Lower lobe of right lung (tissue), 2 donors: ENCODE data around the gene ANKMY1. TPM values are rescaled to one million over a fixed set of nuclear protein-coding genes. Genes with fewer than 3 reads are reported as not detected.

Source experiments
- ATAC-seq, 2 donors: fragments of 200-7000 bp; cut with Tn5 transposase; one replicate each; pipeline ENCODE4 v1.9.1; 2020 to 2022; ENCODE audit warnings: mild to moderate bottlenecking in 2 of 2, moderate library complexity in 2 of 2
- DNase-seq: peaks from one replicate; pipeline ENCODE4 v3.0.0-alpha.2; 2020
- H3K27ac ChIP-seq: fragments of 200-600 bp; one replicate; pipeline ENCODE4 v1.8.0; 2022
- H3K27me3 ChIP-seq: fragments of 200-600 bp; one replicate; pipeline ENCODE4 v1.8.0; 2022; ENCODE audit warnings: low read depth
- H3K36me3 ChIP-seq: fragments of 200-600 bp; one replicate; pipeline ENCODE4 v1.8.0; 2022; ENCODE audit warnings: mild to moderate bottlenecking
- H3K4me1 ChIP-seq: fragments of 200-600 bp; one replicate; pipeline ENCODE4 v1.8.0; 2022
- H3K4me3 ChIP-seq: fragments of 200-600 bp; one replicate; pipeline ENCODE4 v1.8.0; 2022; ENCODE audit warnings: mild to moderate bottlenecking
- H3K9me3 ChIP-seq: fragments of 200-600 bp; one replicate; pipeline ENCODE4 v1.8.0; 2022
- intact Hi-C: fragments of 100-400 bp; cut with DNase I; formaldehyde crosslinking; loops from one replicate; pipeline ENCODE4 v1.11.0; 2022
- total RNA-seq: library from RNA; stranded (reverse); fragmentation: NEBNext Ultra II Directional; extraction: Animal tissue kit (Norgen Biotek cat#: 25700); gene quantifications from one replicate; pipeline ENCODE4 v1.2.1, GENCODE V29; 2021
- TF ChIP-seq, protein P1 (sequence below): fragments of 200-600 bp; IDR thresholded peaks from one replicate; pipeline ENCODE4 v1.8.0; 2022; ENCODE audit warnings: antibody characterized with exemption, mild to moderate bottlenecking
- donor health status: DM: no; HTN: yes; CAD: no; lungs with severe emphysema.

The ANKMY1 gene
- total RNA-seq, 1 donor from 2014 or later, result 29.3 TPM

DNA sequence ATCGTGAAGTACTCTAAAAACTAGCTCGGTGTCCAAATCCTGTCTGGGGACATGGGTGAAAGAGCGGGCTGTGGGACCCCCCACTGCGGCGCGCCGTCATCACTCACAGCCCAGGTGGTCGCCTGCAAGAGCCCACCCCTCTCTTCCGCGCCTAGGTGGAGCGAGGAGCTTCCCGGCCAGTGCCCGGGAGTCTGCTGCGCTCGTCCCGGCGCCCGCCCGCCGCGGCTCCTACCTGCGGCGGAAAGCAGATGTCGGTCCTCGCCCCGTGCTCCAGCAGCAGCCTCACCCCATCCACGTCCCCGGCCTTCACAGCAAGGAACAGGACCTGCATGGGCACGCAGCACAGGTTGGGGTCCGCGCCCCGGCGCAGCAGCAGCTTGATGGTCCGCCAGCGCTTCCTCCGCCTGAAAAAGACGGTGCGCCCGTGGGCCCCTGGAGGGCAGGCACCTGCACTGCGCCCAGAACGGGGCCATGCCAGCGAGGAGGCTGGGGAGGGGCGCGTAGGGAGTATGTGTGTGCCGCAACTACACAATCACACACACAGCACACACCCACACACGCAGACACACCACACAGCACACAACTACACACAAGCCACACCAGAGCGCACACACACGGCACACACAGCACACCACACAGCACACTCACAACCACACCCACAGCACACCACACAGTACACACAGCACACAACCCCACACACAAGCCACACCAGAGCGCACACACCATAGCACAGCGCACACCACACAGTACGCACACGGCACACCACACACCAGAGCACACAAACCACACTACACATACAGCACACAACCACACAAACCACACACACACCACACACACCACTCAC lies 37.4 kb downstream of the ANKMY1 start:
- Histone ChIP-seq H3K4me1 (peaks cover 6% of the 10 kb centered on the region), H3K36me3 (peaks cover 27% of the 10 kb centered on the region), H3K9me3 (no peaks in the 10 kb centered on the region), H3K27me3 (peaks cover 6% of the 10 kb centered on the region), H3K4me3 (no peak overlapping the region), H3K27ac (no peak overlapping the region)
- DNase-seq, result no peak
- intact Hi-C loops, result no loop called here
- peak; percentile 28 to 48 for ATAC-seq
- TF ChIP-seq, protein P1, sequence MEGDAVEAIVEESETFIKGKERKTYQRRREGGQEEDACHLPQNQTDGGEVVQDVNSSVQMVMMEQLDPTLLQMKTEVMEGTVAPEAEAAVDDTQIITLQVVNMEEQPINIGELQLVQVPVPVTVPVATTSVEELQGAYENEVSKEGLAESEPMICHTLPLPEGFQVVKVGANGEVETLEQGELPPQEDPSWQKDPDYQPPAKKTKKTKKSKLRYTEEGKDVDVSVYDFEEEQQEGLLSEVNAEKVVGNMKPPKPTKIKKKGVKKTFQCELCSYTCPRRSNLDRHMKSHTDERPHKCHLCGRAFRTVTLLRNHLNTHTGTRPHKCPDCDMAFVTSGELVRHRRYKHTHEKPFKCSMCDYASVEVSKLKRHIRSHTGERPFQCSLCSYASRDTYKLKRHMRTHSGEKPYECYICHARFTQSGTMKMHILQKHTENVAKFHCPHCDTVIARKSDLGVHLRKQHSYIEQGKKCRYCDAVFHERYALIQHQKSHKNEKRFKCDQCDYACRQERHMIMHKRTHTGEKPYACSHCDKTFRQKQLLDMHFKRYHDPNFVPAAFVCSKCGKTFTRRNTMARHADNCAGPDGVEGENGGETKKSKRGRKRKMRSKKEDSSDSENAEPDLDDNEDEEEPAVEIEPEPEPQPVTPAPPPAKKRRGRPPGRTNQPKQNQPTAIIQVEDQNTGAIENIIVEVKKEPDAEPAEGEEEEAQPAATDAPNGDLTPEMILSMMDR, result no peak

DNA sequence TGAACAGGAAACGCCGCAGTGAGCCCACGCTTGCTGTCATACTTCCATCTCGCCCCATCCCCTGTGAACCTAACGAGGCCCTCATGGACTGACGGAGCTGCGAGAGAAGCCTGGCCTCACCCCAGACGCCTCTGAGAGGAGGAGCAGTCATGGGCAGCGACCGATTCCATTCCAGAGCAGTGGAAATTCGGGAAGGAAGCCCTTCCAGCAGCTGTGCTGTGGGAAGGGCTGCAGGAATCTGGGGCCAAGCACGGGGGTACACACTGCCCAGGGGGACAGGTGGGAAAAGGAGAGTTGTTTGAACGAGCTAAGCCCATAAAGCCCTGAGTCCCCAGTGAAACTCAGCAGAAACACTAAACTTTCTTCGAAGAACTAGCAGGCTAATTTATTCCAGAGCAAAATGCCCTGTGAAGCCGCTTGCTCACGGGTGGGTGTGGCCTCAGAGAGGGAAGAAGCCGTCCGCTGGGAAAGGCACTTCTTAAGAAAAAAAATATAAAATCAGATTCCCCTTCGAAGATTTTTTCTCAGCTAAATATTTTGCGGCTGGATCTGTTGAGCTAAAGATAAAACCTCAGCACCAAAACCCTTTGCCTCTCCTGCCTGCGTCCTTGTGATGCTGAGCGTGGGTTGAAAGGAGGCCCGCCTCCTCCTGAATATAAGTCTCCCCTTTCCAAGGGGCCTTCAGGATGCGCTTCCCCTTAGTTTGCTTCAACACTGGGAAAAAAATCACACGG lies 38.2 kb downstream of the ANKMY1 start:
- Histone ChIP-seq H3K36me3 (peaks cover 22% of the 10 kb centered on the region), H3K4me1 (peaks cover 6% of the 10 kb centered on the region), H3K27ac (no peak overlapping the region), H3K27me3 (peaks cover 6% of the 10 kb centered on the region), H3K9me3 (no peaks in the 10 kb centered on the region), H3K4me3 (no peak overlapping the region)
- TF ChIP-seq, protein P1, result no peak
- intact Hi-C loops, result no loop called here
- ATAC-seq (no peak), DNase-seq (no peak)

DNA sequence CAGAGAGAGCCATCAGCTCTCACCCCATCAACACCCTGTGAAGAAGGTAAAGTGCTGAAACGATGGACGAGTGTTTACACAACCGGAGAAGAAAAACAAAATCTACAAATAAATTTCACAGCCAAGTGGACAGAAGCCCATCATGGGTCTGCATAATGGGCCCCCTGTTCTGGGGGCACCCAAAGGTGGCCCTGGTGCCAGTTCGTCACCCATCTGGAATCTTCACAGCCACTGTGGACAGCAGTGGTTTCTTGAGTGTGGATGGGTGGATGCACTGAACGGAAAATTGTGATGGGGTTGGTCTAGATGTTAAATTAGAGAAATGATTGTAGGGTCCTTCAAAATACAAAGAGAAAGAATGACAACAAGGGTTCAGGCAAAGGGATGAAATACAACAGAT lies 38.8 kb downstream of the ANKMY1 start:
- ATAC-seq (no peak), DNase-seq (no peak)
- peaks cover 6% of the 10 kb centered on the region for H3K27me3 ChIP-seq
- no peak overlapping the region for H3K4me3 ChIP-seq
- H3K36me3 ChIP-seq, result peaks cover 16% of the 10 kb centered on the region
- intact Hi-C loops, result no loop called here
- peaks cover 6% of the 10 kb centered on the region for H3K4me1 ChIP-seq
- no peak overlapping the region for H3K27ac ChIP-seq
- no peaks in the 10 kb centered on the region for H3K9me3 ChIP-seq
- TF ChIP-seq, protein P1, result no peak

DNA sequence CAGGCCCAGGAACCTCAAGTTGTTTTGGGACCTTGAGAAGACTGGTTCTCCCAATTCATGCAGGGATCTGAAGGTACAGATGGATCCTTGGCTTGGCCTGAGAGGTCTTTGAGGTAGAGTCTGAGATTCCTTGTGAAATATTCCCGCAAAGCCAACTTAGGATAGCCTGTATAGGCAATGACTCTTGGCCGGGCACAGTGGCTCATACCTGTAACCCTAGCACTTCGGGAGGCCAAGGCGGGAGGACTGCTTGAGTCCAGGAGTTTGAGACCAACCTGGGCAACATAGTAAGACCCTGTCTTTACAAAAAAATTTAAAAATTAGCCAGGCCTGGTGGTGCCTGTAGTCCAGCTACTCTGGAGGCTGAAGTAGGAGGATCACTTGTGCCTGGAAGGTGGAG lies 40.4 kb downstream of the ANKMY1 start:
- Histone ChIP-seq H3K27me3 (peaks cover 6% of the 10 kb centered on the region), H3K9me3 (no peaks in the 10 kb centered on the region), H3K27ac (no peak overlapping the region), H3K4me1 (peaks cover 6% of the 10 kb centered on the region), H3K4me3 (no peak overlapping the region), H3K36me3 (peaks cover 3% of the 10 kb centered on the region)
- TF ChIP-seq, protein P1, result no peak
- ATAC-seq, result no peak
- DNase-seq, result no peak
- intact Hi-C loops, result no loop called here

DNA sequence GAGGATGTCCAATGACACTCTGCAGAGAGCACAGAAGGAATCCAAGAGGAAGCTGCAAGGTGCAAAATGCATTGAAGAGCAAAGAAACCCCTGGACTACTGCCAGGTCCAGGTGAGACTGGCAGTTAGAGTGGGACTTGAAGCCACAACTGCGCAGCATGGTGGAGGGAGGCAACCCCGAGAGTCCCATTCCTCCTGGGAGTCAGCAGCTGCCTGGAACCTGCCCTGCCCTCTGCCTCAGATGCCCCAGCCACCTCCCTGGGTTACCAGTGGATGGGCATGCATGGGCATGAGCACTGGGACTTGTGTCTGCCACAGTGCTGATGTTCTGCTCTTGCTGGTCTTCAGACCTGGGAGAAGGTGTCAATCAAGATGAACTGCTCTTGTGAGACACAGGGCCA lies 43.2 kb downstream of the ANKMY1 start:
- intact Hi-C loops, result no loop called here
- DNase-seq (no peak), ATAC-seq (no peak)
- peaks cover 16% of the 10 kb centered on the region for H3K36me3 ChIP-seq
- no peaks in the 10 kb centered on the region for H3K27me3 ChIP-seq
- no peak overlapping the region for H3K27ac ChIP-seq
- no peak overlapping the region for H3K4me3 ChIP-seq
- H3K4me1 ChIP-seq, result no peaks in the 10 kb centered on the region
- TF ChIP-seq, protein P1, result no peak
- H3K9me3 ChIP-seq, result no peaks in the 10 kb centered on the region
